Upper lobe of left lung (tissue), 6 donors: ENCODE results near the gene SYNJ2. TPM values are rescaled to one million over a fixed set of nuclear protein-coding genes. Genes with fewer than 3 reads are reported as not detected.

Experiments
- ATAC-seq, 2 donors: fragments of 200-7000 bp; cut with Tn5 transposase; one replicate each; pipeline ENCODE4 v1.9.1; 2022; ENCODE audit warnings: mild to moderate bottlenecking in 2 of 2, moderate library complexity in 2 of 2; ENCODE audit not compliant: low FRiP score in 2 of 2
- DNase-seq, 2 donors: peaks; one replicate each; pipeline ENCODE4 v3.0.0-alpha.2; 2019 to 2020
- H3K27ac ChIP-seq, 4 donors: fragments of 200-600 bp; sonication (generic); one replicate each; pipeline ENCODE4 v1.5.1; 2016 to 2019
- H3K27me3 ChIP-seq, 4 donors: fragments of 200-600 bp; sonication (generic); one replicate each; pipeline ENCODE4 v1.5.1; 2017 to 2019
- H3K36me3 ChIP-seq, 4 donors: fragments of 200-600 bp; sonication (generic); one replicate each; pipeline ENCODE4 v1.5.1; 2016 to 2019
- H3K4me1 ChIP-seq, 4 donors: fragments of 200-600 bp; sonication (generic); one replicate each; pipeline ENCODE4 v1.5.1; 2018 to 2019
- H3K4me3 ChIP-seq, 4 donors: fragments of 200-600 bp; sonication (generic); one replicate each; pipeline ENCODE4 v1.5.1; 2017 to 2019; ENCODE audit warnings: mild to moderate bottlenecking in 2 of 4, moderate library complexity in 1 of 4
- H3K9me3 ChIP-seq, 4 donors: fragments of 200-600 bp; sonication (generic); one replicate each; pipeline ENCODE4 v1.5.1; 2018 to 2019
- EP300 ChIP-seq, 4 donors: sonication (generic); formaldehyde crosslinking; IDR thresholded peaks; one replicate each; pipeline ENCODE4 v1.5.1; 2017; ENCODE audit warnings: antibody characterized with exemption in 4 of 4, control low read depth in 2 of 4
- POLR2A ChIP-seq, 4 donors: fragments of 450-650 bp; IDR thresholded peaks; one replicate each; pipeline ENCODE4 v1.5.1; 2016 to 2017; ENCODE audit warnings: antibody characterized with exemption in 4 of 4, mild to moderate bottlenecking in 2 of 4
- POLR2AphosphoS5 ChIP-seq, 2 donors: sonication (generic); formaldehyde crosslinking; IDR thresholded peaks; one replicate each; pipeline ENCODE4 v1.5.1; 2017; ENCODE audit warnings: antibody characterized with exemption in 2 of 2
- WGBS, 2 donors: methylation state at CpG; one replicate each; pipeline ENCODE4 v1.1.5; 2017 to 2018; 5-methylcytosine and 5-hydroxymethylcytosine counted together
- total RNA-seq, 6 donors: library from RNA; depleted of rRNA in 4 of 6; stranded (reverse); fragments of >200 nt in 4 of 6; gene quantifications; one replicate each; pipeline versions ENCODE4 v1.1.0 to v1.2.1, GENCODE V29; 2016 to 2021
- TF ChIP-seq, protein P1 (sequence below), 6 experiments: fragments of 450-650 bp in 4 of 6; fragments of 200-600 bp in 2 of 6; sonication (generic) in 2 of 6; IDR thresholded peaks; one replicate each; pipeline ENCODE4 v1.5.1; 2016 to 2019; ENCODE audit warnings: antibody characterized with exemption in 6 of 6
- donor health status: DM: no; HTN: no; CAD: no; lungs with moderate emphysema.
- donor health status: DM: no; HTN: yes; CAD: no; lungs with severe emphysema.

Gene SYNJ2
- total RNA-seq, 6 donors from 2014 or later, result 3.0 to 7.7 (median 4.2) TPM

- Histone ChIP-seq H3K27ac (peak overlapping the region in 1 of 4 donors; percentile 35), H3K36me3 (peaks cover 0 to 7% (median 0%) of the 10 kb centered on the region in 4 donors), H3K4me1 (peaks cover 8 to 32% (median 24%) of the 10 kb centered on the region in 4 donors), H3K4me3 (no peak overlapping the region), H3K27me3 (no peaks in the 10 kb centered on the region), H3K9me3 (no peaks in the 10 kb centered on the region)
- ATAC-seq, result no peak
- no peak for DNase-seq
- TF ChIP-seq POLR2AphosphoS5 (IDR thresholded peaks at IDR 0.05) (no peak), POLR2A (IDR thresholded peaks at IDR 0.05) (no peak), EP300 (IDR thresholded peaks at IDR 0.05) (no peak)
- TF ChIP-seq, protein P1, sequence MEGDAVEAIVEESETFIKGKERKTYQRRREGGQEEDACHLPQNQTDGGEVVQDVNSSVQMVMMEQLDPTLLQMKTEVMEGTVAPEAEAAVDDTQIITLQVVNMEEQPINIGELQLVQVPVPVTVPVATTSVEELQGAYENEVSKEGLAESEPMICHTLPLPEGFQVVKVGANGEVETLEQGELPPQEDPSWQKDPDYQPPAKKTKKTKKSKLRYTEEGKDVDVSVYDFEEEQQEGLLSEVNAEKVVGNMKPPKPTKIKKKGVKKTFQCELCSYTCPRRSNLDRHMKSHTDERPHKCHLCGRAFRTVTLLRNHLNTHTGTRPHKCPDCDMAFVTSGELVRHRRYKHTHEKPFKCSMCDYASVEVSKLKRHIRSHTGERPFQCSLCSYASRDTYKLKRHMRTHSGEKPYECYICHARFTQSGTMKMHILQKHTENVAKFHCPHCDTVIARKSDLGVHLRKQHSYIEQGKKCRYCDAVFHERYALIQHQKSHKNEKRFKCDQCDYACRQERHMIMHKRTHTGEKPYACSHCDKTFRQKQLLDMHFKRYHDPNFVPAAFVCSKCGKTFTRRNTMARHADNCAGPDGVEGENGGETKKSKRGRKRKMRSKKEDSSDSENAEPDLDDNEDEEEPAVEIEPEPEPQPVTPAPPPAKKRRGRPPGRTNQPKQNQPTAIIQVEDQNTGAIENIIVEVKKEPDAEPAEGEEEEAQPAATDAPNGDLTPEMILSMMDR (IDR thresholded peaks at IDR 0.05), result no peak
- 87 to 94% methylated on average over 9 of the region's 9 CpGs for WGBS, 2 donors
These were observed 50.7 kb downstream of the SYNJ2 start for GRCh38 chr6:158032354-158032733.

GRCh38 chr6:158033077-158033750 lies 51.6 kb downstream of the SYNJ2 start:
- TF ChIP-seq, protein P1 (IDR thresholded peaks at IDR 0.05), result no peak
- no peak for TF ChIP-seq POLR2A (IDR thresholded peaks at IDR 0.05)
- TF ChIP-seq POLR2AphosphoS5 (IDR thresholded peaks at IDR 0.05), result no peak
- no peak for TF ChIP-seq EP300 (IDR thresholded peaks at IDR 0.05)
- ATAC-seq (no peak), DNase-seq (no peak)
- Histone ChIP-seq H3K4me1 (peaks cover 8 to 25% (median 19%) of the 10 kb centered on the region in 4 donors), H3K4me3 (no peak overlapping the region), H3K9me3 (no peaks in the 10 kb centered on the region), H3K27ac (no peak overlapping the region), H3K27me3 (no peaks in the 10 kb centered on the region), H3K36me3 (peaks cover 0 to 7% (median 0%) of the 10 kb centered on the region in 4 donors)
- WGBS, 2 donors, result 94 to 97% methylated on average over 27 to 30 of the region's 30 CpGs

GRCh38 chr6:158033751-158034702 lies 52.4 kb downstream of the SYNJ2 start:
- H3K4me3 ChIP-seq, result no peak overlapping the region
- 63 to 72% methylated on average over 14 of the region's 14 CpGs for WGBS, 2 donors
- TF ChIP-seq POLR2AphosphoS5 (IDR thresholded peaks at IDR 0.05) (no peak), EP300 (IDR thresholded peaks at IDR 0.05) (no peak), POLR2A (IDR thresholded peaks at IDR 0.05) (no peak)
- TF ChIP-seq, protein P1 (IDR thresholded peaks at IDR 0.05), result no peak
- no peaks in the 10 kb centered on the region for H3K27me3 ChIP-seq
- H3K36me3 ChIP-seq, result peaks cover 0 to 7% (median 0%) of the 10 kb centered on the region in 4 donors
- DNase-seq, result no peak
- peaks cover 8 to 25% (median 19%) of the 10 kb centered on the region in 4 donors for H3K4me1 ChIP-seq
- no peak overlapping the region for H3K27ac ChIP-seq
- H3K9me3 ChIP-seq, result no peaks in the 10 kb centered on the region
- ATAC-seq, result no peak

- peaks cover 22 to 40% (median 28%) of the 10 kb centered on the region in 4 donors for H3K4me1 ChIP-seq
- peaks cover 0 to 7% (median 0%) of the 10 kb centered on the region in 4 donors for H3K36me3 ChIP-seq
- no peaks in the 10 kb centered on the region for H3K9me3 ChIP-seq
- DNase-seq (no peak), ATAC-seq (no peak)
- TF ChIP-seq POLR2A (IDR thresholded peaks at IDR 0.05) (no peak), EP300 (IDR thresholded peaks at IDR 0.05) (no peak), POLR2AphosphoS5 (IDR thresholded peaks at IDR 0.05) (no peak)
- TF ChIP-seq, protein P1 (IDR thresholded peaks at IDR 0.05), result no peak
- WGBS, 2 donors, result 80 to 97% methylated on average over 3 of the region's 3 CpGs
- H3K4me3 ChIP-seq, result no peak overlapping the region
- H3K27ac ChIP-seq, result no peak overlapping the region
- H3K27me3 ChIP-seq, result no peaks in the 10 kb centered on the region
These were observed 54.6 kb downstream of the SYNJ2 start for GRCh38 chr6:158036261-158036660.
